WTC11 (cell line): ENCODE results near the gene CNDP2.

Experiments
- FOXP1 ChIP-seq: sonication (generic); formaldehyde crosslinking; IDR thresholded peaks from 2 replicates; pipeline ENCODE4 v1.8.0; 2022; ENCODE audit warnings: missing genetic modification reagents, mild to moderate bottlenecking, moderate library complexity, borderline replicate concordance
- NR3C1 ChIP-seq: sonication (generic); formaldehyde crosslinking; conservative IDR thresholded peaks from 2 replicates; pipeline ENCODE4 v1.8.1; 2023; ENCODE audit warnings: low read depth, mild to moderate bottlenecking, missing genetic modification reagents
- SMAD3 ChIP-seq: sonication (generic); formaldehyde crosslinking; IDR thresholded peaks from 2 replicates; pipeline ENCODE4 v1.8.0; 2022; ENCODE audit warnings: missing genetic modification reagents, mild to moderate bottlenecking, borderline replicate concordance
- SMAD4 ChIP-seq: sonication (generic); formaldehyde crosslinking; IDR thresholded peaks from 2 replicates; pipeline ENCODE4 v1.8.0; 2022; ENCODE audit warnings: mild to moderate bottlenecking, missing genetic modification reagents
- SP1 ChIP-seq: sonication (generic); formaldehyde crosslinking; conservative IDR thresholded peaks from 2 replicates; pipeline ENCODE4 v1.8.1; 2022; ENCODE audit warnings: missing genetic modification reagents
- TF ChIP-seq, protein P1 (sequence below): fragments of 200-600 bp; IDR thresholded peaks from 2 replicates; pipeline ENCODE4 v1.8.0; 2022; ENCODE audit warnings: antibody characterized with exemption
- TF ChIP-seq, protein P2 (sequence below): sonication (generic); formaldehyde crosslinking; conservative IDR thresholded peaks from 2 replicates; pipeline ENCODE4 v1.8.1; 2022; ENCODE audit warnings: mild to moderate bottlenecking, missing genetic modification reagents
- TF ChIP-seq, protein P3 (sequence below): fragments of 250-450 bp; sonication (Bioruptor Pico); IDR thresholded peaks from 2 replicates; pipeline ENCODE4 v1.9.0; 2021; ENCODE audit warnings: mild to moderate bottlenecking, borderline replicate concordance
- TF ChIP-seq, protein P4 (sequence below): sonication (generic); formaldehyde crosslinking; IDR thresholded peaks from 2 replicates; pipeline ENCODE4 v1.8.1; 2023; ENCODE audit warnings: mild to moderate bottlenecking, missing genetic modification reagents, moderate library complexity

DNA sequence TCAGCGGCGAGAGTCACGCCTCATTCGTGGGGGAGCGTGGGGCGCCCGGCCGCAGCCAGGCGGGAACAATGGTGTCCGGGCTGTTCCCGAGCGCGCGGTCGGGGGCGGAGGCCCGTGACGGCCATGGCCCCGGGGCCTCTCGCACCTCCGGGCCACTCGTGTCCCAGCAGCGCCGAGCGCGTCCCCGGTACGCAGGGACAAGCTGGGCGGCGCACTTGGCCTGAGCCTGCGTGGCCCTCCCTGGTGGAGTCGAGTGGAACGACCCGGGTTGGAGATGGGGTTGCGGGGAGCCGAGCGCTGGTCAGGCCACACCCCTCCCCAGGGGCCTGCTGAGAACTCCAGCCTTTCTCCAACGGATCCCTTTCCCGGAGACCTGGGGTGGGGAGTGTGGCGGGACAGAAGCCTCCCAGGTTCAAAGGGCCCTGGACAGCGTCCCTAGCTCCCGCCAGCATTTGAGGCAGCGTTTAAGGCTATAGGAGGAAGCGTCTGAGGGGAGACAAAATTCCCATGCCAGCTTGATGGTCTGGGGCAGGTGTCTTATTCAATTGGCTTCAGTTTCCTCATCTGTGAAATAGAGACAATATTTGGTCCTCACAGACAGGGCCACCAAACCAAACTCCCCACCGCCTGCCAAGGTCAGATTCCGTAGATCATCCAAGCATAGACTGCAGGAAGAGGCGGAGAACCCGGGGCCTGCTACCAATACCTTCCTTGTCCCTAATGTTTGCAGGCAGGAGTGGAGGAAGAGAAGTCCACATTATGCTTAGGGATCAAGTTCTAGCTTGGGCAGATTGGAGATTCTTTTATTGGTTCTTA lies 553 bp downstream of the CNDP2 start:
- TF ChIP-seq, protein P1, sequence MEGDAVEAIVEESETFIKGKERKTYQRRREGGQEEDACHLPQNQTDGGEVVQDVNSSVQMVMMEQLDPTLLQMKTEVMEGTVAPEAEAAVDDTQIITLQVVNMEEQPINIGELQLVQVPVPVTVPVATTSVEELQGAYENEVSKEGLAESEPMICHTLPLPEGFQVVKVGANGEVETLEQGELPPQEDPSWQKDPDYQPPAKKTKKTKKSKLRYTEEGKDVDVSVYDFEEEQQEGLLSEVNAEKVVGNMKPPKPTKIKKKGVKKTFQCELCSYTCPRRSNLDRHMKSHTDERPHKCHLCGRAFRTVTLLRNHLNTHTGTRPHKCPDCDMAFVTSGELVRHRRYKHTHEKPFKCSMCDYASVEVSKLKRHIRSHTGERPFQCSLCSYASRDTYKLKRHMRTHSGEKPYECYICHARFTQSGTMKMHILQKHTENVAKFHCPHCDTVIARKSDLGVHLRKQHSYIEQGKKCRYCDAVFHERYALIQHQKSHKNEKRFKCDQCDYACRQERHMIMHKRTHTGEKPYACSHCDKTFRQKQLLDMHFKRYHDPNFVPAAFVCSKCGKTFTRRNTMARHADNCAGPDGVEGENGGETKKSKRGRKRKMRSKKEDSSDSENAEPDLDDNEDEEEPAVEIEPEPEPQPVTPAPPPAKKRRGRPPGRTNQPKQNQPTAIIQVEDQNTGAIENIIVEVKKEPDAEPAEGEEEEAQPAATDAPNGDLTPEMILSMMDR: no peak
- TF ChIP-seq SP1 (CRISPR knock-in tag): no peak
- no peak for TF ChIP-seq NR3C1 (CRISPR knock-in tag)
- TF ChIP-seq, protein P2, sequence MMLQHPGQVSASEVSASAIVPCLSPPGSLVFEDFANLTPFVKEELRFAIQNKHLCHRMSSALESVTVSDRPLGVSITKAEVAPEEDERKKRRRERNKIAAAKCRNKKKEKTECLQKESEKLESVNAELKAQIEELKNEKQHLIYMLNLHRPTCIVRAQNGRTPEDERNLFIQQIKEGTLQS (CRISPR knock-in tag): no peak
- TF ChIP-seq, protein P3, sequence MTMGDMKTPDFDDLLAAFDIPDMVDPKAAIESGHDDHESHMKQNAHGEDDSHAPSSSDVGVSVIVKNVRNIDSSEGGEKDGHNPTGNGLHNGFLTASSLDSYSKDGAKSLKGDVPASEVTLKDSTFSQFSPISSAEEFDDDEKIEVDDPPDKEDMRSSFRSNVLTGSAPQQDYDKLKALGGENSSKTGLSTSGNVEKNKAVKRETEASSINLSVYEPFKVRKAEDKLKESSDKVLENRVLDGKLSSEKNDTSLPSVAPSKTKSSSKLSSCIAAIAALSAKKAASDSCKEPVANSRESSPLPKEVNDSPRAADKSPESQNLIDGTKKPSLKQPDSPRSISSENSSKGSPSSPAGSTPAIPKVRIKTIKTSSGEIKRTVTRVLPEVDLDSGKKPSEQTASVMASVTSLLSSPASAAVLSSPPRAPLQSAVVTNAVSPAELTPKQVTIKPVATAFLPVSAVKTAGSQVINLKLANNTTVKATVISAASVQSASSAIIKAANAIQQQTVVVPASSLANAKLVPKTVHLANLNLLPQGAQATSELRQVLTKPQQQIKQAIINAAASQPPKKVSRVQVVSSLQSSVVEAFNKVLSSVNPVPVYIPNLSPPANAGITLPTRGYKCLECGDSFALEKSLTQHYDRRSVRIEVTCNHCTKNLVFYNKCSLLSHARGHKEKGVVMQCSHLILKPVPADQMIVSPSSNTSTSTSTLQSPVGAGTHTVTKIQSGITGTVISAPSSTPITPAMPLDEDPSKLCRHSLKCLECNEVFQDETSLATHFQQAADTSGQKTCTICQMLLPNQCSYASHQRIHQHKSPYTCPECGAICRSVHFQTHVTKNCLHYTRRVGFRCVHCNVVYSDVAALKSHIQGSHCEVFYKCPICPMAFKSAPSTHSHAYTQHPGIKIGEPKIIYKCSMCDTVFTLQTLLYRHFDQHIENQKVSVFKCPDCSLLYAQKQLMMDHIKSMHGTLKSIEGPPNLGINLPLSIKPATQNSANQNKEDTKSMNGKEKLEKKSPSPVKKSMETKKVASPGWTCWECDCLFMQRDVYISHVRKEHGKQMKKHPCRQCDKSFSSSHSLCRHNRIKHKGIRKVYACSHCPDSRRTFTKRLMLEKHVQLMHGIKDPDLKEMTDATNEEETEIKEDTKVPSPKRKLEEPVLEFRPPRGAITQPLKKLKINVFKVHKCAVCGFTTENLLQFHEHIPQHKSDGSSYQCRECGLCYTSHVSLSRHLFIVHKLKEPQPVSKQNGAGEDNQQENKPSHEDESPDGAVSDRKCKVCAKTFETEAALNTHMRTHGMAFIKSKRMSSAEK: no peak
- TF ChIP-seq, protein P4, sequence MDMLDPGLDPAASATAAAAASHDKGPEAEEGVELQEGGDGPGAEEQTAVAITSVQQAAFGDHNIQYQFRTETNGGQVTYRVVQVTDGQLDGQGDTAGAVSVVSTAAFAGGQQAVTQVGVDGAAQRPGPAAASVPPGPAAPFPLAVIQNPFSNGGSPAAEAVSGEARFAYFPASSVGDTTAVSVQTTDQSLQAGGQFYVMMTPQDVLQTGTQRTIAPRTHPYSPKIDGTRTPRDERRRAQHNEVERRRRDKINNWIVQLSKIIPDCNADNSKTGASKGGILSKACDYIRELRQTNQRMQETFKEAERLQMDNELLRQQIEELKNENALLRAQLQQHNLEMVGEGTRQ (CRISPR knock-in tag): no peak
- TF ChIP-seq SMAD4: no peak
- no peak for TF ChIP-seq FOXP1
- 0 out of 2 replicates have a peak, but pooled peaks have one; percentile 36 for TF ChIP-seq SMAD3 (CRISPR knock-in tag)
